ENCODE results near the gene SLC23A2. TPM values are rescaled to one million over a fixed set of nuclear protein-coding genes. Genes with fewer than 3 reads are reported as not detected.

SLC23A2 gene
- total RNA-seq, 2 donors from 2014 or later: 21.0 to 39.1 TPM

- Histone ChIP-seq H3K9me3 (no peaks in the 10 kb centered on the region), H3K4me3 (no peak overlapping the region), H3K36me3 (no peaks in the 10 kb centered on the region), H3K27ac (no peak overlapping the region), H3K4me1 (replicated peaks) (no peaks in the 10 kb centered on the region), H3K27me3 (replicated peaks; ENCODE audit: insufficient read depth) (no peaks in the 10 kb centered on the region)
- no peak for DNase-seq (ENCODE audit: low spot score)
- intact Hi-C loops (cut with DNase I): no loop called here
- TF ChIP-seq POLR2AphosphoS5 (IDR thresholded peaks at IDR 0.05) (no peak), POLR2A (IDR thresholded peaks at IDR 0.05) (no peak), CTCF (IDR thresholded peaks at IDR 0.05) (no peak)
- WGBS: 90% methylated on average over 8 of the region's 8 CpGs
Measured at GRCh38 chr20:4894981-4895381, 106.3 kb downstream of the SLC23A2 start.

GRCh38 chr20:4894409-4894808 is 106.9 kb downstream of the SLC23A2 start:
- H3K4me1 ChIP-seq (replicated peaks): no peaks in the 10 kb centered on the region
- H3K27ac ChIP-seq: no peak overlapping the region
- TF ChIP-seq POLR2A (IDR thresholded peaks at IDR 0.05) (no peak), POLR2AphosphoS5 (IDR thresholded peaks at IDR 0.05) (no peak), CTCF (IDR thresholded peaks at IDR 0.05) (no peak)
- no peaks in the 10 kb centered on the region for H3K27me3 ChIP-seq (replicated peaks; ENCODE audit: insufficient read depth)
- no peak for DNase-seq (ENCODE audit: low spot score)
- H3K9me3 ChIP-seq: no peaks in the 10 kb centered on the region
- 68% methylated on average over 3 of the region's 3 CpGs for WGBS
- no peak overlapping the region for H3K4me3 ChIP-seq
- H3K36me3 ChIP-seq: no peaks in the 10 kb centered on the region
- intact Hi-C loops (cut with DNase I): no loop called here

- DNase-seq (ENCODE audit: low spot score): no peak
- H3K36me3 ChIP-seq: peaks cover 0 to 4% of the 10 kb centered on the region in 2 donors
- H3K27me3 ChIP-seq (replicated peaks; ENCODE audit: insufficient read depth): no peaks in the 10 kb centered on the region
- H3K4me1 ChIP-seq (replicated peaks): no peaks in the 10 kb centered on the region
- no peak for TF ChIP-seq CTCF (IDR thresholded peaks at IDR 0.05)
- intact Hi-C loops (cut with DNase I): no loop called here
- H3K27ac ChIP-seq: no peak overlapping the region
- H3K4me3 ChIP-seq: no peak overlapping the region
- WGBS: 94% methylated on average over 7 of the region's 7 CpGs
- no peaks in the 10 kb centered on the region for H3K9me3 ChIP-seq
Measured at GRCh38 chr20:4893709-4894108, 107.6 kb downstream of the SLC23A2 start.

- 93% methylated on average over 6 of the region's 6 CpGs for WGBS
Measured at GRCh38 chr20:4891997-4892396, 109.3 kb downstream of the SLC23A2 start.

More at GRCh38 chr20:4891997-4892396, 109.3 kb downstream of the SLC23A2 start:
- no peak overlapping the region for H3K27ac ChIP-seq
- no peak overlapping the region for H3K4me3 ChIP-seq
- no peaks in the 10 kb centered on the region for H3K9me3 ChIP-seq
- no peak for DNase-seq (ENCODE audit: low spot score)
- intact Hi-C loops (cut with DNase I): no loop called here
- H3K27me3 ChIP-seq (replicated peaks; ENCODE audit: insufficient read depth): no peaks in the 10 kb centered on the region
- TF ChIP-seq POLR2A (IDR thresholded peaks at IDR 0.05) (no peak), CTCF (IDR thresholded peaks at IDR 0.05) (no peak), POLR2AphosphoS5 (IDR thresholded peaks at IDR 0.05) (no peak)
- H3K36me3 ChIP-seq: peaks cover 0 to 4% of the 10 kb centered on the region in 2 donors
- H3K4me1 ChIP-seq (replicated peaks): no peaks in the 10 kb centered on the region

Data from prostate gland (tissue), 2 donors.